NT2/D1 (cell line): ENCODE results near the gene INTS1.

Source experiments
- SUZ12 ChIP-seq: IDR thresholded peaks from 2 replicates; pipeline ENCODE4 v1.6.1; 2011; ENCODE audit not compliant: insufficient read length, insufficient read depth; ENCODE audit errors: extremely low read depth
- YY1 ChIP-seq: IDR thresholded peaks from 2 replicates; pipeline ENCODE4 v1.6.1; 2011; ENCODE audit not compliant: insufficient read length, insufficient read depth
- ZNF274 ChIP-seq: IDR thresholded peaks from 2 replicates; pipeline ENCODE4 v1.6.1; 2011; ENCODE audit warnings: mild to moderate bottlenecking, low read depth, low read length

DNA sequence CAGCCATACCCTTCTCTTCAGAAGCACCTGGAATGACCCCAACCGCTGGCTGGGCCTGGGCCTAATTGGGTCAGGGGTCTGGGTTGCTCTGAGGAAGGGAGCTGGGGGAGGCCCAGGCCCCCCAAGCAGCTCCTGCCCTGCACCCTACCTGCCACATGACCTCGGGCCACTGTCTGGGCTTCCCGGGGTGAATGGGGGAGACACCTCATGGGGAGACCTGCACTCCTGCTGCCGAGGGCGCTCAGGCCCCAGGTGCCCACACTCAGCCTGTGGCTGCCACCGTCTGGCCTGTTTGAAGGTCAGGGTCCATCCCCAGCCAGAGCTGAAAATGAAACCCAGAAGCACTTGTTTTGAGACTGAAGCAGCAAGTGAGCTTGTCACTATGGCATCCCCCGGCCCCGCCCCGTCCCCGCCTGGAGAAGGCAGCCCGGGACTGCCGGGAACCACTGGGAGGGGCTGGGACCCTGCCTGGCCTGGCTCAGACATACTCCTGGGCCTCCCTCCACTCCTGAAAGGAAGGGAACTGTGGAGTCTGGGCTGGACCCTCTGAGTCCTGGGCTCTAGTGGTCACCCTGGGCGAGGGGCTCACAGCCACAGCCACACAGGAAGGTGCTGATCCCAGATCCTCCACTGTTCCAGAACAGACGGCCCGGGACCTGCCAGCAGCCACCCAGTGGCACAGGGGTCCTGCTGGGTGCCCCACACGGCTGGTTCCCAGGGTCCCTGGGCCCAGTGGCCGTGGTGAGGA lies 37.5 kb downstream of the INTS1 start:
- no peak for TF ChIP-seq SUZ12
- no peak for TF ChIP-seq YY1
- TF ChIP-seq ZNF274, result no peak
